ENCODE results near the gene KCNH4.

The KCNH4 gene

DNA sequence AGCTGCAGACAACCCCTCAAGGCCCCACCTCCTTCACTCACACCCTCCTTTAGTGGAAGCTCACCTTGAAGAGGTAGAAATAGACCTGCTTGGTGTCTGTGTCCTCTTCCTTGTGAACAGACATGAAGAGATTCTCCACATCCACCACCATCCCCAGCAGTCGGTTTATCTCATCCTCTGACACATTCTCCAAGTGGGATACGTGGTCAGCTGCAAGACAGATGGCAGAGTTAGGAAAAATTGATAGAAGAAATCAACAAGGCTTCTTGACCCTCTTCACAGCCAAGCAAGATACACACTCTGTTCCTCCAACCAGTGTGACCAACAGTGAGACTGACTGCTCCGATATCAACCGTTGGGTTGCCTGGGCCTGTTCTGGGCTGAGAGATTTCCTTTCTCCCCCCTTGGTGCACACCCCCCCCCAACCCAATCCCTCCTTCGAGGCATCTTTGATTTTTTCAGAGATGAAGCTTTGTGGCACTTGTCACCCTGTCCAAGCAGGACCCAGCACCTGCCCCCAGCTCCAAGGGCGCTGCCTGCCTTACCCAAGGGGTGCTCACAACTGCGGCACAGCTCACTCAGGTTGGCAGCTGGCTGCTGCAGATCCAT is 60.7 kb downstream of the KCNH4 start:
- Histone ChIP-seq H3K4me3 (ENCODE audit: low read depth, low read length) (peak overlapping the region; percentile 56), H3K36me3 (ENCODE audit: control insufficient read depth in 2 of 2, insufficient read depth in 1 of 2, low read length in 2 of 2) (peaks cover 14 to 60% of the 10 kb centered on the region in 2 experiments), H3K9me3 (ENCODE audit: control insufficient read depth, insufficient read depth, low read depth, low read length) (no peaks in the 10 kb centered on the region), H3K27ac (ENCODE audit: extremely low read depth, low read depth, low read length) (no peak overlapping the region; the same call in 1 of the 2 replicates), H3K4me1 (ENCODE audit: control insufficient read depth, insufficient read depth, low read length) (peaks cover 4% of the 10 kb centered on the region; the same call in 1 of the 2 replicates)
- ChIA-PET POLR2A (interaction anchor here (0.6 to 2.3 kb wide), 17 partner anchors 9 to 202 kb away, joined by 3 to 11 read pairs (median 5); partner anchors contain the start of genes ACLY, CNP, DNAJC7 and NKIRAS2), CTCF (interaction anchor here (0.6 to 17.1 kb wide), 18 partner anchors 11 to 416 kb away, joined by 3 to 260 read pairs (median 6); partner anchors contain the start of genes CNP, DNAJC7, NAGLU and NKIRAS2)
- TF ChIP-seq ZNF16 (tag by site-specific recombination; IDR thresholded peaks at IDR 0.05; ENCODE audit: low read depth), result no peak
- no peak for TF ChIP-seq ZNF624 (tag by site-specific recombination; IDR thresholded peaks at IDR 0.05)
- TF ChIP-seq, protein P1, sequence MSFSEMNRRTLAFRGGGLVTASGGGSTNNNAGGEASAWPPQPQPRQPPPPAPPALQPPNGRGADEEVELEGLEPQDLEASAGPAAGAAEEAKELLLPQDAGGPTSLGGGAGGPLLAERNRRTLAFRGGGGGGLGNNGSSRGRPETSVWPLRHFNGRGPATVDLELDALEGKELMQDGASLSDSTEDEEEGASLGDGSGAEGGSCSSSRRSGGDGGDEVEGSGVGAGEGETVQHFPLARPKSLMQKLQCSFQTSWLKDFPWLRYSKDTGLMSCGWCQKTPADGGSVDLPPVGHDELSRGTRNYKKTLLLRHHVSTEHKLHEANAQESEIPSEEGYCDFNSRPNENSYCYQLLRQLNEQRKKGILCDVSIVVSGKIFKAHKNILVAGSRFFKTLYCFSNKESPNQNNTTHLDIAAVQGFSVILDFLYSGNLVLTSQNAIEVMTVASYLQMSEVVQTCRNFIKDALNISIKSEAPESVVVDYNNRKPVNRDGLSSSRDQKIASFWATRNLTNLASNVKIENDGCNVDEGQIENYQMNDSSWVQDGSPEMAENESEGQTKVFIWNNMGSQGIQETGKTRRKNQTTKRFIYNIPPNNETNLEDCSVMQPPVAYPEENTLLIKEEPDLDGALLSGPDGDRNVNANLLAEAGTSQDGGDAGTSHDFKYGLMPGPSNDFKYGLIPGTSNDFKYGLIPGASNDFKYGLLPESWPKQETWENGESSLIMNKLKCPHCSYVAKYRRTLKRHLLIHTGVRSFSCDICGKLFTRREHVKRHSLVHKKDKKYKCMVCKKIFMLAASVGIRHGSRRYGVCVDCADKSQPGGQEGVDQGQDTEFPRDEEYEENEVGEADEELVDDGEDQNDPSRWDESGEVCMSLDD (tag by site-specific recombination; IDR thresholded peaks at IDR 0.05), result 0 out of 2 replicates have a peak, but pooled peaks have one; percentile 20
- TF ChIP-seq ZNF248 (tag by site-specific recombination; IDR thresholded peaks at IDR 0.05), result no peak

DNA sequence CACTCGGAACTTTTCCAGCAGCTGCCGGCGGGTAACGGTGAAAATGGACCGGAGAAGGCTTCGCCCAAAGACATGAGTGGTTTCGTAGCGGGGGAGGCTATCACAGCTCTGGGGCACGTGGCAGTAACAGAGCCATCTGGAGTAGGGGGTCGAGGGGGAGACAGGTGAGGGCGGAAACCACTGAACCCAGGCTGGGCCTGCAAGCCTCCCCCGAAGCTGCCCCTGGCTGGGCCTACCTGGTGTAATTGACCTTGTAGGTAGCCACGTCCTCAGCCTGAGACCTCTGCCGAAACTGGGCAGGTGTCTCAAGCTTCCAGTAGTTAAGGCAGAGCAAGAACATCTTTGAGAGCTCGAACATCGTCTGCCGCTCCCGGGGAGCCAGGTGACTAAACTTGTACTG is 61.6 kb downstream of the KCNH4 start:
- H3K27ac ChIP-seq (ENCODE audit: extremely low read depth, low read depth, low read length), result no peak overlapping the region
- CTCF ChIA-PET, result interaction anchor here (0.6 to 17.1 kb wide), 24 partner anchors 10 to 706 kb away, joined by 3 to 260 read pairs (median 5); partner anchors contain the start of genes CNP, DNAJC7, HSD17B1 and KCNH4
- peaks cover 9 to 61% of the 10 kb centered on the region in 2 experiments; a peak in 2 of 3 replicates for H3K36me3 ChIP-seq (ENCODE audit: control insufficient read depth in 2 of 2, insufficient read depth in 1 of 2, low read length in 2 of 2)

DNA sequence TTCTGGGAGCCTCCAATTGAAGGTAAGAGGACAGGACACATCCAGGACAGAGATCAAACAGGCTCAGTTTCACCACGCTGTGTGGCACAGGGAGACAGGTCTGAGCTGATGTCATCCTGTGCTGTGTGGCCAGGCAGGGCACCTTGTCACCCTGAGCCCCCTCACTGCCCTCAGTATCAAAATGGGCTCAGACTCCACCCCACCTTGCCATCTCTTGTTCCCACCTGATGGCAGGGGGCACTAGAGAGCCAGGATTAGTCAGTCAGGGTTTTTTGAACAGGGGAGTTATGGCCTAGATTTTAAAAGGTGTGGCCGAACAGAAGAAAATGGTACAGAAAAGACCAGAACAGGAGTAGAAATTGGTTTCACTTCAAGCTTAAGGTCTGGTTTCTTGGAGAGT is 62.4 kb downstream of the KCNH4 start:
- H3K4me1 ChIP-seq (ENCODE audit: control insufficient read depth, insufficient read depth, low read length), result peaks cover 4% of the 10 kb centered on the region; the same call in 1 of the 2 replicates
- TF ChIP-seq ZNF768 (tag by site-specific recombination; IDR thresholded peaks at IDR 0.05) (0 out of 2 replicates have a peak, but pooled peaks have one; percentile 25), SP7 (tag by site-specific recombination; IDR thresholded peaks at IDR 0.05) (0 out of 2 replicates have a peak, but pooled peaks have one; percentile 12), ZBTB48 (tag by site-specific recombination; IDR thresholded peaks at IDR 0.05) (no peak), ZNF654 (tag by site-specific recombination; IDR thresholded peaks at IDR 0.05; ENCODE audit: low read depth) (peak; percentile 51)
- TF ChIP-seq, protein P2, sequence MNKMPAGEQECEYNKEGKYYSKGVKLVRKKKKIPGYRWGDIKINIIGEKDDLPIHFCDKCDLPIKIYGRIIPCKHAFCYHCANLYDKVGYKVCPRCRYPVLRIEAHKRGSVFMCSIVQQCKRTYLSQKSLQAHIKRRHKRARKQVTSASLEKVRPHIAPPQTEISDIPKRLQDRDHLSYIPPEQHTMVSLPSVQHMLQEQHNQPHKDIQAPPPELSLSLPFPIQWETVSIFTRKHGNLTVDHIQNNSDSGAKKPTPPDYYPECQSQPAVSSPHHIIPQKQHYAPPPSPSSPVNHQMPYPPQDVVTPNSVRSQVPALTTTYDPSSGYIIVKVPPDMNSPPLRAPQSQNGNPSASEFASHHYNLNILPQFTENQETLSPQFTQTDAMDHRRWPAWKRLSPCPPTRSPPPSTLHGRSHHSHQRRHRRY (tag by site-specific recombination; IDR thresholded peaks at IDR 0.05), result no peak
- H3K36me3 ChIP-seq (ENCODE audit: control insufficient read depth in 2 of 2, insufficient read depth in 1 of 2, low read length in 2 of 2), result peaks cover 9 to 67% of the 10 kb centered on the region in 2 experiments; a peak in 2 of 3 replicates
- POLR2A ChIA-PET, result interaction anchor here (0.5 to 1.1 kb wide), 5 partner anchors 59 to 141 kb away, joined by 3 to 22 read pairs (median 4); no protein-coding TSS in a partner anchor
- no peaks in the 10 kb centered on the region for H3K9me3 ChIP-seq (ENCODE audit: control insufficient read depth, insufficient read depth, low read depth, low read length)
- no peak overlapping the region for H3K27ac ChIP-seq (ENCODE audit: extremely low read depth, low read depth, low read length)
- H3K4me3 ChIP-seq (ENCODE audit: low read depth, low read length), result no peak overlapping the region
- CTCF ChIA-PET, result interaction anchor here (0.6 to 17.1 kb wide), 27 partner anchors 11 to 434 kb away, joined by 3 to 260 read pairs (median 4); partner anchors contain the start of genes CNP, DNAJC7, HSD17B1 and KCNH4

More for the DNA sequence above, 61.6 kb downstream of the KCNH4 start:
- Histone ChIP-seq H3K4me1 (ENCODE audit: control insufficient read depth, insufficient read depth, low read length) (peaks cover 4% of the 10 kb centered on the region; the same call in 1 of the 2 replicates), H3K9me3 (ENCODE audit: control insufficient read depth, insufficient read depth, low read depth, low read length) (no peaks in the 10 kb centered on the region), H3K4me3 (ENCODE audit: low read depth, low read length) (no peak overlapping the region)
- POLR2A ChIA-PET, result interaction anchor here (0.6 to 1.4 kb wide), 3 partner anchors 13 to 212 kb away, joined by 3 to 8 read pairs (median 4); partner anchors contain the start of gene DNAJC7
- TF ChIP-seq ZNF621 (tag by site-specific recombination; IDR thresholded peaks at IDR 0.05) (no peak), ZNF660 (tag by site-specific recombination; IDR thresholded peaks at IDR 0.05) (no peak), ZNF514 (tag by site-specific recombination; IDR thresholded peaks at IDR 0.05) (no peak), ZNF324 (tag by site-specific recombination; IDR thresholded peaks at IDR 0.05) (no peak), ZNF23 (tag by site-specific recombination; IDR thresholded peaks at IDR 0.05; ENCODE audit: borderline replicate concordance) (no peak), ZFP41 (tag by site-specific recombination; IDR thresholded peaks at IDR 0.05; ENCODE audit: borderline replicate concordance) (no peak), IKZF3 (tag by site-specific recombination; IDR thresholded peaks at IDR 0.05) (no peak), ZNF266 (tag by site-specific recombination; IDR thresholded peaks at IDR 0.05; ENCODE audit: low read depth) (no peak), ZNF214 (tag by site-specific recombination; IDR thresholded peaks at IDR 0.05; ENCODE audit: borderline replicate concordance) (no peak), SP2 (tag by site-specific recombination; IDR thresholded peaks at IDR 0.05) (no peak), ZNF623 (tag by site-specific recombination; IDR thresholded peaks at IDR 0.05) (no peak), SETDB1 (IDR thresholded peaks at IDR 0.05; ENCODE audit: insufficient read length, low read length) (no peak), ZNF530 (tag by site-specific recombination; IDR thresholded peaks at IDR 0.05; ENCODE audit: low read depth) (no peak), SP7 (tag by site-specific recombination; IDR thresholded peaks at IDR 0.05) (no peak), MYNN (tag by site-specific recombination; IDR thresholded peaks at IDR 0.05; ENCODE audit: borderline replicate concordance) (no peak)
